Measurements from ENCODE around the gene CTRB2.

- TF ChIP-seq POLR2AphosphoS5 (IDR thresholded peaks at IDR 0.05; ENCODE audit: insufficient read depth in 1 of 2, low read depth in 1 of 2) (no peak), CTCF (IDR thresholded peaks at IDR 0.05) (no peak)
These were observed 27.8 kb downstream of the CTRB2 start for GRCh38 chr16:75179208-75179607.
